Upper lobe of left lung (tissue), 4 donors: ENCODE results near the gene KIF2C.

ENCODE experiments used
- CTCF ChIP-seq, 6 experiments: fragments of 450-650 bp in 4 of 6; fragments of 200-600 bp in 2 of 6; sonication (generic) in 2 of 6; IDR thresholded peaks; one replicate each; pipeline ENCODE4 v1.5.1; 2016 to 2019; ENCODE audit warnings: antibody characterized with exemption in 6 of 6
- EP300 ChIP-seq, 4 donors: sonication (generic); formaldehyde crosslinking; IDR thresholded peaks; one replicate each; pipeline ENCODE4 v1.5.1; 2017; ENCODE audit warnings: antibody characterized with exemption in 4 of 4, control low read depth in 2 of 4
- POLR2A ChIP-seq, 4 donors: fragments of 450-650 bp; IDR thresholded peaks; one replicate each; pipeline ENCODE4 v1.5.1; 2016 to 2017; ENCODE audit warnings: antibody characterized with exemption in 4 of 4, mild to moderate bottlenecking in 2 of 4
- POLR2AphosphoS5 ChIP-seq, 2 donors: sonication (generic); formaldehyde crosslinking; IDR thresholded peaks; one replicate each; pipeline ENCODE4 v1.5.1; 2017; ENCODE audit warnings: antibody characterized with exemption in 2 of 2

- TF ChIP-seq CTCF (IDR thresholded peaks at IDR 0.05) (no peak), POLR2A (IDR thresholded peaks at IDR 0.05) (peak in 1 of 4 donors; percentile 1), EP300 (IDR thresholded peaks at IDR 0.05) (no peak), POLR2AphosphoS5 (IDR thresholded peaks at IDR 0.05) (no peak)
These were observed 65.8 kb downstream of the KIF2C start for GRCh38 chr1:44805311-44806024.
